ENCODE data around the gene JADE1. TPM values are rescaled to one million over a fixed set of nuclear protein-coding genes. Genes with fewer than 3 reads are reported as not detected.

JADE1 gene
- total RNA-seq, 2 donors from 2014 or later = 22.2 to 27.3 TPM

- no peak overlapping the region for H3K27ac Mint-ChIP-seq
- ATAC-seq (replicated peaks) = no peak
- no peaks in the 10 kb centered on the region for H3K27me3 Mint-ChIP-seq
- no peak overlapping the region for H3K4me3 Mint-ChIP-seq
- peaks cover 4% of the 10 kb centered on the region for H3K4me1 Mint-ChIP-seq
- no peaks in the 10 kb centered on the region for H3K9me3 Mint-ChIP-seq
- H3K36me3 Mint-ChIP-seq (ENCODE audit: low read depth) = no peaks in the 10 kb centered on the region
Observed at GRCh38 chr4:128796934-128797333, 12.6 kb upstream of the JADE1 start.

- peaks cover 9% of the 10 kb centered on the region for H3K4me1 Mint-ChIP-seq
- no peak for ATAC-seq (replicated peaks)
- H3K9me3 Mint-ChIP-seq = no peaks in the 10 kb centered on the region
- no peaks in the 10 kb centered on the region for H3K36me3 Mint-ChIP-seq (ENCODE audit: low read depth)
- H3K27ac Mint-ChIP-seq = no peak overlapping the region
- no peak overlapping the region for H3K4me3 Mint-ChIP-seq
- H3K27me3 Mint-ChIP-seq = no peaks in the 10 kb centered on the region
Observed at GRCh38 chr4:128800284-128800683, 9.2 kb upstream of the JADE1 start.

- Mint-ChIP-seq H3K9me3 (no peaks in the 10 kb centered on the region), H3K27me3 (no peaks in the 10 kb centered on the region), H3K27ac (no peak overlapping the region), H3K4me3 (no peak overlapping the region), H3K4me1 (peaks cover 9% of the 10 kb centered on the region), H3K36me3 (ENCODE audit: low read depth) (no peaks in the 10 kb centered on the region)
- ATAC-seq (replicated peaks) = no peak
Observed at GRCh38 chr4:128800701-128801284, 8.7 kb upstream of the JADE1 start.

GRCh38 chr4:128802680-128803628, 6.5 kb upstream of the JADE1 start:
- ATAC-seq (replicated peaks) = peak; percentile 7

GRCh38 chr4:128803783-128804182, 5.7 kb upstream of the JADE1 start:
- Mint-ChIP-seq H3K27me3 (no peaks in the 10 kb centered on the region), H3K27ac (peak overlapping the region; percentile 3), H3K36me3 (ENCODE audit: low read depth) (no peaks in the 10 kb centered on the region), H3K4me3 (peak overlapping the region; percentile 17), H3K4me1 (peaks cover 9% of the 10 kb centered on the region), H3K9me3 (no peaks in the 10 kb centered on the region)
- peak; percentile 78 for ATAC-seq (replicated peaks)

More at GRCh38 chr4:128802680-128803628, 6.5 kb upstream of the JADE1 start:
- Mint-ChIP-seq H3K27me3 (no peaks in the 10 kb centered on the region), H3K27ac (peak overlapping the region; percentile 3), H3K4me1 (peaks cover 9% of the 10 kb centered on the region), H3K36me3 (ENCODE audit: low read depth) (no peaks in the 10 kb centered on the region), H3K9me3 (no peaks in the 10 kb centered on the region), H3K4me3 (peak overlapping the region; percentile 17)

GRCh38 chr4:128810331-128810870, 901 bp downstream of the JADE1 start:
- H3K4me3 Mint-ChIP-seq = peak overlapping the region; percentile 80
- peaks cover 10% of the 10 kb centered on the region for H3K4me1 Mint-ChIP-seq
- H3K27ac Mint-ChIP-seq = peak overlapping the region; percentile 75
- H3K9me3 Mint-ChIP-seq = no peaks in the 10 kb centered on the region
- no peaks in the 10 kb centered on the region for H3K36me3 Mint-ChIP-seq (ENCODE audit: low read depth)
- H3K27me3 Mint-ChIP-seq = no peaks in the 10 kb centered on the region
- ATAC-seq (replicated peaks) = no peak

- H3K4me3 Mint-ChIP-seq = peak overlapping the region; percentile 80
- peaks cover 10% of the 10 kb centered on the region for H3K4me1 Mint-ChIP-seq
- no peaks in the 10 kb centered on the region for H3K9me3 Mint-ChIP-seq
Observed at GRCh38 chr4:128810871-128811570, 1.5 kb downstream of the JADE1 start.

GRCh38 chr4:128811571-128812441, 2.3 kb downstream of the JADE1 start:
- Mint-ChIP-seq H3K9me3 (no peaks in the 10 kb centered on the region), H3K27me3 (no peaks in the 10 kb centered on the region), H3K27ac (peak overlapping the region; percentile 36), H3K4me3 (peak overlapping the region; percentile 80), H3K36me3 (ENCODE audit: low read depth) (peaks cover 9% of the 10 kb centered on the region), H3K4me1 (peaks cover 17% of the 10 kb centered on the region)
- ATAC-seq (replicated peaks) = peak; percentile 59

More at GRCh38 chr4:128810871-128811570, 1.5 kb downstream of the JADE1 start:
- no peaks in the 10 kb centered on the region for H3K27me3 Mint-ChIP-seq
- peak; percentile 40 for ATAC-seq (replicated peaks)
- H3K27ac Mint-ChIP-seq = peak overlapping the region; percentile 75
- peaks cover under 1% of the 10 kb centered on the region for H3K36me3 Mint-ChIP-seq (ENCODE audit: low read depth)

- Mint-ChIP-seq H3K4me1 (peaks cover 17% of the 10 kb centered on the region), H3K4me3 (peak overlapping the region; percentile 71), H3K36me3 (ENCODE audit: low read depth) (peaks cover 13% of the 10 kb centered on the region), H3K27me3 (no peaks in the 10 kb centered on the region), H3K27ac (peak overlapping the region; percentile 36), H3K9me3 (no peaks in the 10 kb centered on the region)
- peak; percentile 11 for ATAC-seq (replicated peaks)
Observed at GRCh38 chr4:128812442-128813235, 3.1 kb downstream of the JADE1 start.

DNA sequence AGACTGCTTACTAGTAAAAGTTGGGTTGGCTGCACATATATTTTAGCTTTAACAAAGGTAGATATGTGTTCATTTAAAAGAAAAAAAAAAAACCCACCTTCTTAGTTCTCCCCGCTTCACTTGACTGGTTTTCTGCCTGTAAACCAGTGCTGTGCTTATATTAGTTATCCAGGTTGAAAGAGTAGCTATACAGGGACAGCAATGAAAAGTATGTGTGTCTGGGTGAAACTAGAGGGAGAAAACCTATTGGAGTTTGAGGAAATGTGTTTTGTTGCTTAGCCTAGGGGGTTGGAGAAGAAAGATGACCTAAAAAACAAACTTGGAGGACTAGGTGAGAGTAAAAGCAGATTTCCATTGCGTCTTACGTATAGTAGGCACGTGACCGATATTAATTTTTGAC, 4.5 kb downstream of the JADE1 start:
- H3K4me1 Mint-ChIP-seq = peaks cover 20% of the 10 kb centered on the region
- no peak overlapping the region for H3K27ac Mint-ChIP-seq
- ATAC-seq (replicated peaks) = no peak
- no peaks in the 10 kb centered on the region for H3K27me3 Mint-ChIP-seq
- H3K4me3 Mint-ChIP-seq = peak overlapping the region; percentile 71
- H3K9me3 Mint-ChIP-seq = no peaks in the 10 kb centered on the region
- peaks cover 21% of the 10 kb centered on the region for H3K36me3 Mint-ChIP-seq (ENCODE audit: low read depth)

DNA sequence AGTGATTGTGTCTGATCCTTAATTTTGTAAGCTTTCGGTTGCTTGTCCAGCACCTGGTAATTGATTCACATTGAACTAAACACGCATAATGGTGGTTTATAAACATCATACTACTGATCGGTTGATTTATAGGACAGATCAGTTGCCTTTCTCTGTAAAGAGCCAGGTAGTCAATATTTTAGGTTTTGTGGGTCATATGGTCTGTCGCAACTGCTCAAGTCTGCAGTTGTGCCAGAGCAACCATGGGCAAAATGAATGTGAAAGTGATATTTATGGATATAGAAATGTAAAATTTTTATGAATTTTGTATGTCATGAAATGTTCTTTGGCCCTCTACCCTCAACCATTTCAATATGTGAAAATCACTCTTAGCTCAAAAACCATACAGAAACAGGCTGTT, 8.9 kb downstream of the JADE1 start:
- H3K4me3 Mint-ChIP-seq = no peak overlapping the region

DNA sequence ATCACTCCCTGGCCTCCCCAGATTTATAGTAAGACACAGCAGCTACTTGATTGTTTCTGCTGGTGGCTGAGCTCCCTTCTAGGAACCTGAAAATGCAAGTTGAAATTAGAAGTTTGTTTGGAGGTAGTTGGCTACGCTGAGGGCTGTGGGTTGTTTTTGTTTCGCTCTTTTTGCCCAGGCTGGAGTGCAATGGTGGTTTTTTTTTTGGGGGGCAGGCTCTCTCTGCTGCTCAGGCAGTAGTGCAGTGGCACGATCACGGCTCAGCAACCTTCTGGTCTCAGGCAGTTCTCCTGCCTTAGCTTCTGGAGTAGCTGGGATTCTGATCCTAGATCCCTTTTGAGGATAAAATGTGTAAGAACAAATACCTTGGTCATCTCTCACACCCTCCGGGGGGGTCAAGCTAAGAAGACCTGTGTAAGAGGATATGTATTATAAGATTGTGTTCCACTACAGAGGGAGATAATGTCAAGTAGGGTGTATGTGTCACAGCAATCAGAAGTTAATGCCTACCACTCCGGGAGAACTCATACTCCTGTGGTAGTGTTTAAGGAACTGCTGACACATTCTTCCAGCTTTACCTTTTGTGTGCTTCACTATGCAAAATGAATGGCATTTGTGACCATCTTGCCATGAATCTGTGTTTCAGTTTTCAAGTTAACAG, 9.7 kb downstream of the JADE1 start:
- H3K36me3 Mint-ChIP-seq (ENCODE audit: low read depth) = peaks cover 40% of the 10 kb centered on the region
- peak; percentile 87 for ATAC-seq (replicated peaks)
- no peaks in the 10 kb centered on the region for H3K27me3 Mint-ChIP-seq
- peak overlapping the region; percentile 32 for H3K4me3 Mint-ChIP-seq
- peak overlapping the region; percentile 65 for H3K27ac Mint-ChIP-seq
- H3K9me3 Mint-ChIP-seq = no peaks in the 10 kb centered on the region
- H3K4me1 Mint-ChIP-seq = peaks cover 25% of the 10 kb centered on the region

More for the DNA sequence above, 8.9 kb downstream of the JADE1 start:
- H3K27ac Mint-ChIP-seq = peak overlapping the region; percentile 65
- ATAC-seq (replicated peaks) = no peak
- peaks cover 40% of the 10 kb centered on the region for H3K36me3 Mint-ChIP-seq (ENCODE audit: low read depth)
- no peaks in the 10 kb centered on the region for H3K9me3 Mint-ChIP-seq
- no peaks in the 10 kb centered on the region for H3K27me3 Mint-ChIP-seq
- H3K4me1 Mint-ChIP-seq = peaks cover 29% of the 10 kb centered on the region

Data from activated T-helper 17 cell treated with anti-CD3 and anti-CD28 coated beads, Interleukin-2, amount 50 U/mL, for 72 hours (primary cell).